G401 (cell line): ENCODE results near the gene CASP5. TPM values are rescaled to one million over a fixed set of nuclear protein-coding genes. Genes with fewer than 3 reads are reported as not detected.
"Not testable (repeated sequence)": the region's sequence is repeated elsewhere in the genome, so short reads cannot be mapped to it uniquely, and the experiment has no call there.

Source experiments
- DNase-seq: peaks from one replicate; pipeline ENCODE4 v3.0.0-alpha.2; 2015; ENCODE audit warnings: low spot score
- in situ Hi-C: cut with HindIII; loops from 2 replicates; pipeline ENCODE4 v1.10.0; 2016; ENCODE audit warnings: low sequenced_read_pairs, mixed read lengths
- total RNA-seq: library from RNA; depleted of rRNA; stranded (reverse); fragments of >200 nt; shearing (Covaris generic); gene quantifications from 2 replicates; pipeline ENCODE4 v1.2.3, GENCODE V29; 2014; rRNA removed

CASP5 gene
- total RNA-seq = not detected in 2 replicates

- DNase-seq = no peak
- in situ Hi-C loops = no loop called here
These were observed at the start of gene CASP5 for GRCh38 chr11:105023003-105023402. TSS of gene CASP5 (minus strand) at chr11:105023168. CDS start at chr11:105023136, 32 bp downstream.

DNA sequence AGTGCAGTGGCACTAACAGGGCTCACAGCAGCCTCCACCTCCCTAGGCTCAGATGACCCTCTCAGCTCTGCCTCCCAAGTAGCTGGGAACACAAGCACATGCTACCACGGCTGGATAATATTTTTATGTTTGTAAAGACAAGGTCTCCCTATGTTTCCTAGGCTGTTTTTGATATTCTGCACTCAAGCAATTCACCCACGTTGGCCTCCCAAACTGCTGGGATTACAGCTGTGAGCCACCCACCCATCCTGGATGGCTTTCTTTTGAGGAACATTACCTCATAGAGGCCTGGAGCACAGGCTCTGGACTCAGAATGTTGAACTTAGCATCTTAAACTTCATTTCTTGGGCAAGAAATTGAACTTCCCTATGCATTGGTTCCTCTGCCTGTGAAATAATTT lies 49.1 kb upstream of the CASP5 start:
- DNase-seq, in situ Hi-C loops: not testable (repeated sequence)

- DNase-seq = no peak
- in situ Hi-C loops = no loop called here
These were observed 48.2 kb upstream of the CASP5 start for GRCh38 chr11:105071089-105071732.

GRCh38 chr11:105070306-105070705 lies 47.3 kb upstream of the CASP5 start:
- DNase-seq = no peak
- in situ Hi-C loops = no loop called here

GRCh38 chr11:105069749-105070148 lies 46.8 kb upstream of the CASP5 start:
- DNase-seq, in situ Hi-C loops: not testable (repeated sequence)

DNA sequence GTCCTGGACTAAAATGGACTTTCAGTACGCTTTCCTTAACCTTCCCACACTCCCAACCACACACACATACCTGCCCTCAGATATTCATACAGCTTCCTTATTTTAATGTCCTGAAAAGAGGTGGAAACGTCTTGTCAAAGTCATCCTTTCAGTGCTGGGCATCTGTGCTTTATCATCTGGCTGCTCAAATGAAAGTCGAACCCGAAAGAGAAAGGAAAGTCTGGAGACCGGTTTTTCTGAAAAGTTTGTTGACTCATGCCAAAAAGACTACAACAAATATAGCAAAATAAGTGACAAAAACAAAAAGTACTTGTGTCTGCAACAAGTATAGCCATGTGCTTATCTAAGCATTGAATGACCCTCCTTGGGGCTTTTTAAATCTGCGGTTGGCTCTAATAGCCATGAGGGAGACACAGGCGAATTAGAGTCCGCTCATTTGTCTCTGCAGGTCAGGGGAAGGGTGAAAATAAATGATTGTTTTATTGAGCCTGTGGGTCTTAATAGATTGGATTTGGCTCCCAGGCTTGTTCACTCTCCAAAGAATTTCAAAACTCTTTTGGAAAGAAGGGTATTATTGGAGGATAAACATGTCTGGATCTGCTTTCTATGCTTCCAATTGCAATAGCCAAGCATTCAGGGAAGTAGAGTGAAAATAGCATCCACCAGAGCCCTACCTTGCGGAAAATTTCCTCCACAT lies 40.4 kb upstream of the CASP5 start:
- in situ Hi-C loops, DNase-seq: not testable (repeated sequence)

DNA sequence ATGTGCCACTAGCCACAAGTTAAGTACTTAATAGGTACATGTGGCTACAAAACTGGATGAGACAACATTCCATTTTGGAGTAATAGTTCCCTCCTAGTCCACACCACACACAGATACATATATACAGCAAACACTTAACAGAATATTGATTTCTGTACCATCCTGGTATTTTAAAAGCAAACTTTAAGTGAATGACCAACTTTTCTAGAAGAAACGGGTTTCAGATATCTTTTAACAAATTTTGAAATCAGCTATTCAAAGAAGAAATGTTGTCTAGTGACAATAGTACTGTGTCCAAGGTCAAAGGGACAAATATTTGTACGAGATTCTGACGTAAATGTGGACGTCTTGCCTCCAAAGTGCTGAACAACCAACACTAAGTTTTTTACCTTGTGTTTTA lies 34.5 kb upstream of the CASP5 start:
- no peak for DNase-seq
- in situ Hi-C loops = no loop called here

- in situ Hi-C loops = no loop called here
These were observed 33.5 kb upstream of the CASP5 start for GRCh38 chr11:105056446-105056845.

DNA sequence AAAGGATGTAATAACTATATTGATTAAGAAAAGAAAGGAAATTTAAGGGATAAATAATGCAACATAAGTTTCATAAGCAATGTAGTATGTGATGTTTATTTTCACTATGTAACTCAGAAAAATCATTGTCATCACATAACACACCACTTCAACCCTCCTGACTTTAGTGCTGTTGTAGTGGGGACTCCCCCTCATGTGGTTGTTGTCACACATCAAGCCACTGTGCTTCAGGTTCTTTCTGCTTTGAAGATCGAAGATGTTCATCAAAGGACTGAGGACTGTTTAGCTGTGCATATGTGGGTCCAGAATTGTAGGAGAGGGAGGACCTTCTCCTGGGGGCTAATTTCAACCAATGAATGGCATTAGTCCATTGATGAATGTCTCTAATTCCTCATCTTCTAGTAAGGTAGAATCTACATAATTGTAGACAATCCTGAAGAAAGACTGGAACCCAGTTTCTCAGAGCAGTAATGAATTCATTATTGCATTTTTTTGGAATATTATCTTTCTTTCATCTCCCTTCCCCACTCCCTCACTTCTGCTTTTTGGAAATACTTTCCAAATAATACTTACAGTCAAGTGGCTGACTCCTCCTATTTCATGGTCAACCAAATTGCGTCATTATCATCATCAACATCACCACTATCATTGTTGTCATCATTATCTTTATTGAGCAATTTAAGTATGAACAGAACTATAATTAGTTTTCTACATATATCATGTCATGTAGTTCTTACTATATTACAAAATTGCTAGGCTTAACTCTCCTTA lies 31.9 kb upstream of the CASP5 start:
- in situ Hi-C loops = no loop called here
- DNase-seq = no peak

More at GRCh38 chr11:105056446-105056845, 33.5 kb upstream of the CASP5 start:
- DNase-seq = no peak

DNA sequence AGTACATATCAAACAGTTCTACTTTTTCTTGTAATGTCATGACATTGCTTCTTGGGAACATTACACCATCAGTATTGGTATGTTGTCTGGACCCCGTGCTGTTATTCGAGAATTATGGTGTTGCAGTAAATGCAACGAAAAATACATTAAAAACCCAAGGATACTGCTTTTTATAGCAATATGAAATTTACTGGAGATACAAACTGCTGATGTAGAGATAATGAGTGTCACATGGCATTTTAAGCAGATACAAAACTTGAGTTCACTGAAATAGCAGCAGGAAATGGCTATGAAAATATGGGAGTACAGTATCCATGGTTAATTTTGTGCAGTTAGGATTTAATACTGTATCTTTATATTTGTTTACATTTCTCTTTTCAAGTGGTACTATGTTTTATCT lies 29.5 kb upstream of the CASP5 start:
- no peak for DNase-seq
- in situ Hi-C loops = no loop called here

DNA sequence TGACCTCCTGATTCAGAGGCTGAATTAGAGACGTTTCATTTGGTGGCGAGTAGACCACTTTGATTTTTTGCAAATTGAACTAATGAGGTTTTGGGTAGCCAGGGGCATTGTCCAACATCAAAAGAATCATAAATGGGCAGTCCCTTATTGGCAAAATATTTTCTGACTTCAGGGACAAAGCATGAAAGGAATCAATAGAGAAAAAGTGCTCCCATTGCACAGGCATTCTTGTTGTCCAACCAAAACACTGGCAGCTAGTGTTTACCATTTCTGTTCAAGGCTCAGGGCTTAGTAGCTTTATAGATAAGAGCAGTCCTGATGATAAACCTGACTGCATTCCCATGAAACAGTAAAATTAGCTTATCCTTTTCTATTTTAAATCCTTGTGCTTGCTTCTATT lies 28.6 kb upstream of the CASP5 start:
- DNase-seq = no peak
- in situ Hi-C loops = no loop called here

DNA sequence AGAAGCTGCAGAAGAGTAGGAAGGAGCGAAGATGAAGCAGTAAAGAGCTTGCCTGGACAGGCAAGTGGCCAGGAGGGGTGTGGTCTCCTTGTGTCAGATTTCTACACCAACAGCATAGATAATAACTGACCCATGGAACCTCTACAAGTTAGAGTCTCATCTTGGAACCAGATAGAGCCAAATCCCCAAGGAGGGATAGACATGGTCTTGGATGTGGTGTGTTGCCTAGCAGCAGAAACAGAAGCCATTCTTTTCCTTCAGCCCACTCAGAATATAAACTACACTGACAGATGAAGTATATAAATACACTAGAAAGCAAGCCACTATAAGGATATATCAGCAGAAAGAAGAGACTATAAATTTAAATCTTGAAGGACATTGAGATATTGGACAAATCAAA lies 26.5 kb upstream of the CASP5 start:
- in situ Hi-C loops = no loop called here
- DNase-seq = no peak

- DNase-seq = no peak
- in situ Hi-C loops = no loop called here
These were observed 24.1 kb upstream of the CASP5 start for GRCh38 chr11:105046898-105047579.

- in situ Hi-C loops = no loop called here
These were observed 22.8 kb upstream of the CASP5 start for GRCh38 chr11:105045676-105046296.

GRCh38 chr11:105044557-105045524 lies 21.9 kb upstream of the CASP5 start, which contains the start of gene CARD16:
TSS of gene CARD16 (minus strand) at chr11:105045335. CDS start at chr11:105045297, 38 bp downstream.
- in situ Hi-C loops, DNase-seq: not testable (repeated sequence)

More at GRCh38 chr11:105045676-105046296, 22.8 kb upstream of the CASP5 start:
- no peak for DNase-seq

DNA sequence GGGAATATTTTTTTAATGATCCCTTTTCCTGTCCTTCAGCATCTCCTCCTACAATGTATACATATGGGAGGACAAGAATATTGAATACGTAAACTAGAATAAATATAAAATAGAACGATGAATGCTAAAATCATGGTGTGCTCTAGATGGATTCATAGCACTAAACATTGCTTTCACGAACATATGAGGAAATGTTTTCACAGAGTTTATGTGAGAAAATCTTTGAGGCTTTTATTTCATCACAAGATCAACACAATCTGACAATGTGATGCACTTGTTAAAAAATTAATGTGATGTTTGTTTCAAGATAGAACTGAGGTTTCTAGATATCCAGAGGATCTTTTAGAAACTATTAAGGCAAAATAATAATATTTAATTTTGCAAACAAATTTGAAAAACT lies 19.2 kb upstream of the CASP5 start:
- in situ Hi-C loops = no loop called here
- no peak for DNase-seq

- DNase-seq = no peak
- in situ Hi-C loops = no loop called here
These were observed 17.7 kb upstream of the CASP5 start for GRCh38 chr11:105040703-105041102.
